ENCODE data around the gene CLK2.
"Not testable (repeated sequence)": the region's sequence is repeated elsewhere in the genome, so short reads cannot be mapped to it uniquely, and the experiment has no call there.

CLK2 gene

DNA sequence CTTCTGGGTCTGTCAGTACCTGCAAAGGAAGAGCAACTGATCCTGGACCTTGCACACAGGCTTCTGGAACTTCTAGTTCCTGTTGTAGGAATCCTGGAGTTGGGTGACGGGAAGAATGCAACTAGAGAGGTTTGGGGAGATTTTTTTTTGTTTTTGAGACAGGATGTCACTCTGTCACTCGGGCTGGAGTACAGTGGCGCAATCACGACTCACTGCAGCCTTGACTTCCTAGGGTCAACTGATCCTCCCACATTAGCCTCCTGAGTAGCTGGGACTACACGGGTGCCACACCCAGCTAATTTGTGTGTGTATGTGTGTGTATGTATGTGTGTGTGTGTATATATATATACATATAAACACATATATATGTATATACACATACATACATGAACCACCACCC, 36.9 kb downstream of the CLK2 start:
- Histone ChIP-seq H4K20me1 (ENCODE audit: insufficient read depth, low read length) (no peaks in the 10 kb centered on the region), H3K9me3 (replicated peaks; ENCODE audit: insufficient read depth, low read length) (no peaks in the 10 kb centered on the region), H3K27ac (ENCODE audit: low read length) (no peak overlapping the region), H3K4me1 (ENCODE audit: low read length) (peaks cover 3% of the 10 kb centered on the region; the same call in 1 of the 2 replicates), H2AFZ (ENCODE audit: low read length) (no peak overlapping the region), H3K9ac (ENCODE audit: low read length) (no peak overlapping the region), H3K9me2 (replicated peaks; ENCODE audit: insufficient read depth, low read length) (no peaks in the 10 kb centered on the region), H3K4me2 (ENCODE audit: low read depth, low read length) (no peak overlapping the region), H3F3A (ENCODE audit: insufficient read depth, low read length) (no peaks in the 10 kb centered on the region), H3K36me3 (replicated peaks; ENCODE audit: insufficient read depth, low read length) (no peaks in the 10 kb centered on the region), H3K79me2 (ENCODE audit: low read length) (0 out of 2 replicates have a peak, but pooled peaks cover 6% of the 10 kb centered on the region), H3K27me3 (replicated peaks; ENCODE audit: insufficient read depth, low read length) (no peaks in the 10 kb centered on the region), H3K4me3 (ENCODE audit: low read length) (no peak overlapping the region)
- DNase-seq = no peak
- no peak for TF ChIP-seq EZH2 (optimal IDR thresholded peaks at IDR 0.05; ENCODE audit: low read depth, low read length)

DNA sequence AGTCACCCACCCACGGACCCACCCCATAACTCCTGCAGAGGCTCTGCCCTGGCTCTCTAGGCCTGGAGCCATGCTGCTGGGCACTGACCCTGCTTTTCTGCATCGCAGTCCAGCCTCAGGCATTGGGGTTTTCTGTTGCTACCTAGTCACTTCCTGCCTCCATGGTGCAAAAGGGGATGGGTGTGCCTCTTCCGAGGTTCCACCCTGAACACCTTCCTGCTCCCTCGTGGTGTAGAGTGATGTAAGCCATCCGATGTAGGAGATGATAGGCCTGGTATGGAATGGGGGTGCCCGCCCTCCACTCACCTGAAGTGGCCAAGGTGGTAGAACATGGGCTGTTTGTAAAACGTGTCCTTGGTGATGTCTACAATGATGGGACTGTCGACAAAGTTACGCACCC, 37.9 kb downstream of the CLK2 start:
- H3K4me1 ChIP-seq (ENCODE audit: low read length); H2AFZ ChIP-seq (ENCODE audit: low read length); H3K9ac ChIP-seq (ENCODE audit: low read length); H3K79me2 ChIP-seq (ENCODE audit: low read length); DNase-seq; H3K4me3 ChIP-seq (ENCODE audit: low read length); H3K36me3 ChIP-seq (replicated peaks; ENCODE audit: insufficient read depth, low read length); H3K4me2 ChIP-seq (ENCODE audit: low read depth, low read length); H3K27ac ChIP-seq (ENCODE audit: low read length); H4K20me1 ChIP-seq (ENCODE audit: insufficient read depth, low read length); H3F3A ChIP-seq (ENCODE audit: insufficient read depth, low read length); H3K9me3 ChIP-seq (replicated peaks; ENCODE audit: insufficient read depth, low read length); H3K9me2 ChIP-seq (replicated peaks; ENCODE audit: insufficient read depth, low read length); H3K27me3 ChIP-seq (replicated peaks; ENCODE audit: insufficient read depth, low read length): not testable (repeated sequence)

DNA sequence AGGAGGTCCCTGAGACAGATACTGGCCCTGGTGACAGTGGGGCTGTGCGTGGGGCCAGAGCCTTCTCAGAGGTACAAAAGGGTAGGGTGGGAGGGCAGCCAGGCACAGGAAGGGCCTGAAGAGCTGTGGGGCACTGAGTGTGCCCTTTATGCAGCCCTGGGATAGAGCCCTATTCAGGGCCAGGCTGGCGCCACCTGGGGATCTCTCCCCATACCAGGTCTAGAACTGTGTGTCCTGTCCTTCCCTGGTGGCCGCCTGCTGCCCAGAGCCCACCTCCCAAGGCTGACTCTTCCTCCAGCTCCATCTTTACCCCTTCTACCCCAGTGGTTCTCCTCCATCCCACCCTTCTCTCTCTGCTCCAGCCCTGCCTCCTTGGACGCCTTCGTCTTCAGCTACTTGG, 39.8 kb downstream of the CLK2 start:
- not testable (repeated sequence) for H3K4me2 ChIP-seq (ENCODE audit: low read depth, low read length); H3K36me3 ChIP-seq (replicated peaks; ENCODE audit: insufficient read depth, low read length); H2AFZ ChIP-seq (ENCODE audit: low read length); H3K9me3 ChIP-seq (replicated peaks; ENCODE audit: insufficient read depth, low read length); H4K20me1 ChIP-seq (ENCODE audit: insufficient read depth, low read length); H3K27me3 ChIP-seq (replicated peaks; ENCODE audit: insufficient read depth, low read length); H3F3A ChIP-seq (ENCODE audit: insufficient read depth, low read length); H3K27ac ChIP-seq (ENCODE audit: low read length); H3K4me3 ChIP-seq (ENCODE audit: low read length); H3K79me2 ChIP-seq (ENCODE audit: low read length); H3K9ac ChIP-seq (ENCODE audit: low read length); DNase-seq; H3K9me2 ChIP-seq (replicated peaks; ENCODE audit: insufficient read depth, low read length); H3K4me1 ChIP-seq (ENCODE audit: low read length)

DNA sequence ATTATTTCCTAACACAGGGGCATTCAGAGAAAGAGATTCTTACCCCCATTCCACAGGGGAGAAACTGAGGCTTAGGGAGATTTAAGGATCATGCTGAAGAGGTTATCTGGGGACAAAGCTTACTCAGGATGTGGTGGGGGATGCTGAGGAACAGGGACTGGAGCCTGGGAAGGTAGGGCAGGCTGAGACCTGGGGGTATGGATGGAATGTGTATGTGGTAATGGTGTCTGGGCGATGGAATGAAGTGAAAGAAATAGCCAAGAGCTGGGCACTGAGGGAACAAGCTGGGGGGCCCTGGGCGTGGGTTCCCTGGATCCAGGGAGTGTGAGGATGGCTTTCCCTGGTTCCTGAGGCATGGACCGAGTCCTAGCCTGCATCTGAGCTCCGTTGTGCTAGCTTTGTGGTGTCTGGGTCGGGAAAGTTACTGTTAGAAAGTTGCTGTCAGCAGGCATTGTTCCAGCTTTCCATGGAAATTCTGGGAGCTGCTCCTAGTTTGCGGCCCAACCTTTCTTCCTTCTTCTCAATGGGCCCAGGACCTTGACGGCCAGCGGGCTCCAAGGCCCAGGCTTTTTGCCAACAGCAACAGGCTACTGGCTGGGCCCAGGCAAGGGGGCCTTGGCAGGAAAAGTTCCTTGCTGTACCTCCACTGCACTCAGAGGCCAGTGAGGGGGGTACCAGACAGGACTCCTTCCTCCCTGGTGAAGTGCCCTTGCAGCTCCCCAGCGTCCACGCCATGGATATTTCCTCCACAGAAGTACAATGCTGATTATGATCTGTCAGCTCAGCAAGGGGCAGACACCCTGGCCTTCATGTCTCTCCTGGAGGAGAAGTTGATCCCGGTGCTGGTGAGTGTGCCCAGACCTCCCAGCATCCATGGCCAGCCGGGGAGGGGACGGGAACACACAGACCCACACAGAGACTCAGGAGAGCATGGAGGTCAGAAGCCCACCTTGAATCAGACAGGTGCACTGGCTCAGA, 41.0 kb downstream of the CLK2 start:
- H3K4me1 ChIP-seq (ENCODE audit: low read length); H3K4me2 ChIP-seq (ENCODE audit: low read depth, low read length); H3K27ac ChIP-seq (ENCODE audit: low read length); H3K36me3 ChIP-seq (replicated peaks; ENCODE audit: insufficient read depth, low read length); H3K4me3 ChIP-seq (ENCODE audit: low read length); H4K20me1 ChIP-seq (ENCODE audit: insufficient read depth, low read length); H3K79me2 ChIP-seq (ENCODE audit: low read length); H3K27me3 ChIP-seq (replicated peaks; ENCODE audit: insufficient read depth, low read length); H3F3A ChIP-seq (ENCODE audit: insufficient read depth, low read length); H3K9me3 ChIP-seq (replicated peaks; ENCODE audit: insufficient read depth, low read length); DNase-seq; H3K9ac ChIP-seq (ENCODE audit: low read length); H3K9me2 ChIP-seq (replicated peaks; ENCODE audit: insufficient read depth, low read length); H2AFZ ChIP-seq (ENCODE audit: low read length): not testable (repeated sequence)

DNA sequence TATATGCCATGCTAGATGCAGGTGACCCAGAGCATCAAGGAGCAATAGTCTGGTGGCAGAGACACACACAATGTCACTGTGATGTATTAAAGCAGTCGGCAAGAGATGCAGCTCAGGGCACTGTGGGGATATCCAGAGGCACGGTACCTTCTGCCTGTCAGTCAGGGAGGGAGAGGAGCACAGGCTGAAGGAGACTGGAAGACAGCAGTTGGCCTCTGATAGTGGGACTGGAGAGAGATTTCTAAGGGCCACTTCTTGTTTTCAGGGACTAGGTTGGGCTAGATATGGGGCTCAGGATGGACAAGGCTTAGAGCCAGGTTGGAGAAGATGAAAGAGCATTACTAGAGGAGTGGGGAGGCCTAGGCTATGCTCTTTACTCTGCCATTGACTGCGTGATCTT, 42.0 kb downstream of the CLK2 start:
- H3K9me2 ChIP-seq (replicated peaks; ENCODE audit: insufficient read depth, low read length); H3K27me3 ChIP-seq (replicated peaks; ENCODE audit: insufficient read depth, low read length); H3K27ac ChIP-seq (ENCODE audit: low read length); H4K20me1 ChIP-seq (ENCODE audit: insufficient read depth, low read length); H3K9ac ChIP-seq (ENCODE audit: low read length); DNase-seq; H3K79me2 ChIP-seq (ENCODE audit: low read length); H2AFZ ChIP-seq (ENCODE audit: low read length); H3F3A ChIP-seq (ENCODE audit: insufficient read depth, low read length); H3K4me1 ChIP-seq (ENCODE audit: low read length); H3K4me3 ChIP-seq (ENCODE audit: low read length); H3K36me3 ChIP-seq (replicated peaks; ENCODE audit: insufficient read depth, low read length); H3K9me3 ChIP-seq (replicated peaks; ENCODE audit: insufficient read depth, low read length); H3K4me2 ChIP-seq (ENCODE audit: low read depth, low read length): not testable (repeated sequence)

All from MM.1S (cell line).